Hematopoietic multipotent progenitor cell treated with erythropoietin and hydrocortisone succinate and interleukin-3 and kit ligand, for 4 days (in vitro differentiated cells): Measurements from ENCODE around the gene ENGASE.

Source experiments
- DNase-seq: peaks from one replicate; pipeline ENCODE4 v3.0.0-alpha.2; 2015

Gene ENGASE

GRCh38 chr17:79039886-79040285 is 34.7 kb upstream of the ENGASE start:
- no peak for DNase-seq

GRCh38 chr17:79041041-79041570 is 33.5 kb upstream of the ENGASE start:
- no peak for DNase-seq

- no peak for DNase-seq
These were observed 32.8 kb upstream of the ENGASE start for GRCh38 chr17:79041723-79042420.

DNA sequence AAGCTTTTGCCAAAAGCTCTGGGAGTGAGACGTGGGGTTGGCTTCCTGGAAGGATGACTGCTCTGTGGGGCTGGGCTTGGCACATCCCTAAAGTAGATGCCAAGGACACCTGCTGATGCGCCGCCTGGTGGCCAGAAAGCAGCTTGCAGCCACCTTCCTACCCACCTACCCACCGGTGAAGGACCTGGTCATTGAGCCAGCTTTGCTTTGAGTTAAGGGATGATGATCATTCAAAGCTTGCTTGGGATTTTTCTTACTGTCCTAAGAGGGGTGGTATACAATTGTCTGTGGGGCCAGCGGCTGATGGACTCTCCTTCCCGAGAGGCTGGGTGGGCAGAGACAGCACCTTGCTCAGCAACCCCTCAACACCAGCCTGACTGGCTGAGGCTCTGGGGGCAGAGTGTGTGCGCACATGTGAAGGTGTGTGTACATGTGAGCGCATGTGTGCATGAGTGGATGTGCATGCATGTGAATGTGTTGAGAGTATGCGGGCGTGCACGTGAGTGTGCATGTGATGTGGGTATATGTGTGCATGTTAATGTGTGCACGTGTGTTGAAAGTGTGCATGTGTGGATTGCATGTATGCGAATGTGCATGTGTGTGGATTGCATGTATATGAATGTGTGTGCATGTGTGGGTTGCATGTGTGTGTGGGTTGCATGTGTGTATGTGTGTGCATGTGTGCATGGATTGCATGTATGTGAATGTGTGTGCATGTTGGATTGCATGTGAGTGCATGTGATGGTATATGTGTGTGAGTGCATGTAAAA is 32.0 kb upstream of the ENGASE start:
- peak; percentile 73 for DNase-seq

DNA sequence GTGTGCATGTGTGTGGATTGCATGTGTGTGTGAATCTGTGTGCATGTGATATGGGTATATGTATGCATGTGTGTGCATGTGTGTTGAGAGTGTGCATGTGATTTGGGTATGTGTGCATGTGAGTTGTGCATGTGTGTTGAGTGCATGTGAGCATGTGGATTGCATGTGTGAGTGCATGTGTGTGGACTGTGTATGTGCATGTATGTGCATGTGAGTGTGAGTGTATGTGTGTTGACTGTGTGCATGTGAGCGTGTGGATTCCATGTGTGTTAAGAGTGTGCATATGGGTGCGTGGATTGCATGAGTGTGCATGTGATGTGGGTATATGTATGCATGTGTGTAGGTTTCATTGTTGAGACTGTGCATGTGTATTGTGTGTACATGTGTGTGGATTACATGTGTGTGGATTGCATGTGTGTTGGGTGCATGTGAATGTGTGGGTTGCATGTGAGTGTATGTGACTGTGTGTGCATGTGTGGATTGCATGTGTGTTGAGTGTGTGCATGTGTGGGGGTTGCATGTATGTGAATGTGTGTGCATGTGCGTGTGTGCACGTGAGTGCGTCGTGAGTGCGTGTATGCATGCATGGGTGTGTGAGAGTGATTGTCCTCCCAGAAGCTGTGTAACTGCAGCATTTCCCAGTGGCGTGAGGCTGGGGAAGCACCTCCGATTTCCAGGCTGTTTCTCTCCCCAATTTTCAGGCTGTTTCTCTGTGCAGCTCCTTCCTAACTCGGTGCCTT is 31.3 kb upstream of the ENGASE start:
- DNase-seq = no peak

DNA sequence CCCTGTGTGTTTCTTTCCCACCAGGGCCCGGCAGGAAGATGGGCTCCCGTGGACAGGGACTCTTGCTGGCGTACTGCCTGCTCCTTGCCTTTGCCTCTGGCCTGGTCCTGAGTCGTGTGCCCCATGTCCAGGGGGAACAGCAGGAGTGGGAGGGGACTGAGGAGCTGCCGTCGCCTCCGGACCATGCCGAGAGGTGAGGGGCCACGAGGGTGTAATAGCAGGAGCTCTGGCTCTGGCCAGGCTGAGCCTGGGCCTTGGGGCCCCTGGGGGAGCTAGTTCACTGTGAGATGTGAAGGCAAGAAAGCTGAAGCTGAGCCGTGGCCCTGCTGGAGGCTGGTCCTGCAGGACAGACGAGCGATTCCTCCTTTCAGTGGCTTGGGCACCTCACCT is 30.7 kb upstream of the ENGASE start:
- DNase-seq = no peak

GRCh38 chr17:79044462-79044861 is 30.2 kb upstream of the ENGASE start:
- DNase-seq = no peak

DNA sequence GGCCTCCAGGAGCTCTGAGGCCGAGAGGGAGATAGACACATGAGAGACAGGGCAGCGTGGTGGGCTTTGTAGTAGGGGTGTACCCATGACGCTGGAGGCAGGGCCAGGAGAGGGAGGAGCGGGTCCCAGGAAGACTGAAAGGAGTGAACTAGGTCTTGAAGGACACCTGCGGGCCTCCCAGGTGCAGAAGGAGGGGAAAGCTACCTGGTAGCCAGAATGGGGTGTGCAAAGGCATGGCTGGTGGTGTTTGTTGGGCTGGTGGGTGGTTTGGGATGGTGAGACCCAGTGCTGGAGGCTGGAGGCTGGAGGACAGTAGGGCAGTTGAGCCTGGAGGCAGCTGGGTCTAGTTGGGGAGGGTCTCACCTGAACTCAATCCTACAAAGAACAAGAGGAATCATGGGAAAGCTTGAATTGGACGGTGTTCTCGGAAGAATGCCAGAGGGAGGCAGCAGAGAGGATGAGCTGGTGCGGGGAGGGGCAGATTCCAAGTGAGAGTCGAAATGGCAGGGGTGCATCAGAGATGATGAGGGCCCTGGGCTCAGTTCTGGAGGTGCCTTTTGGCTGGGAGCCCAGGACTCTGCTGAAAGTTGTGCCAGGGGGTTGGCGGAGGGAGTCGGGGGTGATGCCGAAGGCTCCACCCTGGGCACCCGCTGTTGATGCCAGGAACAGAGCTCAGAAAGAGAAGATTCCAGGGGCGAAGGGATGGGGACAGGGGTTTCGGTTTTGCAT is 29.5 kb upstream of the ENGASE start:
- DNase-seq = no peak

- peak; percentile 81 for DNase-seq
These were observed 28.8 kb upstream of the ENGASE start for GRCh38 chr17:79045842-79046196.

DNA sequence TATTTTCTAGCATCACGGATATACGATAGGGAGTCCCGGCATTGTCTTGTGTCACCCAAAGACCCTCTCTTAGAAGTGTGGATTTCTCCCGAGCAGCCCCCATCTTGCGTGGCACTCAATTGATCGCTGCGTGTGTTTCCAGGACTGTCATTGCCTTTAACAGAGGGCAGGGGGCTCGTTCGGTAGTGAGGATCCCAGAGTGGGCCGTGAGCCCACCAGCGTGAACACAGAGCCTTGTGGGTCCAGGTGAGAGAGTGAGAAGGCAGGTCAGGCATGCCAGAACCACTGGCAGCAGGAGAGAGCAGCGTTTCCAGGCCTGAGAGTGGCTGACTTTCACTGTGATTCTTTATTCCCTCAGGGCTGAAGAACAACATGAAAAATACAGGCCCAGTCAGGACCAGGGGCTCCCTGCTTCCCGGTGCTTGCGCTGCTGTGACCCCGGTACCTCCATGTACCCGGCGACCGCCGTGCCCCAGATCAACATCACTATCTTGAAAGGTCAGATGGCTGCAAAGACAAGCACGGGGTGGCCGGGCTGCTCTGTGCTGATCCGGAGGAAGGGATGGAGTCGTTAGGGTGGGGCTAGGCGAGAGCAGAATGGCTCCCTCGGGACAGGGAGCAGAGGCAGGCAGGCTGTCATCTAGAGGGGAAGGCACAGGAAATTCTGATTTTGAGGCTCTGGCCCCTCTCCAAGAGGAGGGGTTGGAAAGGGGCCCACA is 28.3 kb upstream of the ENGASE start:
- DNase-seq = no peak

GRCh38 chr17:79046916-79047280 is 27.7 kb upstream of the ENGASE start:
- DNase-seq = no peak

DNA sequence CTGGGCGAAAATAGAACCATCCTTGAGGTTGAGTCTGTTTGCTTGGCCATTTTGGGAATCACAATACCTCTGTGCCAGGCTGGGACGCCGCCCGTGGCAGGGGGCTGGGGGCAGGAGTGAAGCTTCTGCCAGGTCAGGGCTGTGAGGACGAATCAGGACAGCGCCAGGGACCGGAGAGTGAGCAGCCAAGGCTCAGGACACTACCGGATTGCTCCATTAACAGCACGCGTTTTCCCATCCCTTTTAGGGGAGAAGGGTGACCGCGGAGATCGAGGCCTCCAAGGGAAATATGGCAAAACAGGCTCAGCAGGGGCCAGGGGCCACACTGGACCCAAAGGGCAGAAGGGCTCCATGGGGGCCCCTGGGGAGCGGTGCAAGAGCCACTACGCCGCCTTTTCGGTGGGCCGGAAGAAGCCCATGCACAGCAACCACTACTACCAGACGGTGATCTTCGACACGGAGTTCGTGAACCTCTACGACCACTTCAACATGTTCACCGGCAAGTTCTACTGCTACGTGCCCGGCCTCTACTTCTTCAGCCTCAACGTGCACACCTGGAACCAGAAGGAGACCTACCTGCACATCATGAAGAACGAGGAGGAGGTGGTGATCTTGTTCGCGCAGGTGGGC is 27.2 kb upstream of the ENGASE start:
- DNase-seq = no peak

DNA sequence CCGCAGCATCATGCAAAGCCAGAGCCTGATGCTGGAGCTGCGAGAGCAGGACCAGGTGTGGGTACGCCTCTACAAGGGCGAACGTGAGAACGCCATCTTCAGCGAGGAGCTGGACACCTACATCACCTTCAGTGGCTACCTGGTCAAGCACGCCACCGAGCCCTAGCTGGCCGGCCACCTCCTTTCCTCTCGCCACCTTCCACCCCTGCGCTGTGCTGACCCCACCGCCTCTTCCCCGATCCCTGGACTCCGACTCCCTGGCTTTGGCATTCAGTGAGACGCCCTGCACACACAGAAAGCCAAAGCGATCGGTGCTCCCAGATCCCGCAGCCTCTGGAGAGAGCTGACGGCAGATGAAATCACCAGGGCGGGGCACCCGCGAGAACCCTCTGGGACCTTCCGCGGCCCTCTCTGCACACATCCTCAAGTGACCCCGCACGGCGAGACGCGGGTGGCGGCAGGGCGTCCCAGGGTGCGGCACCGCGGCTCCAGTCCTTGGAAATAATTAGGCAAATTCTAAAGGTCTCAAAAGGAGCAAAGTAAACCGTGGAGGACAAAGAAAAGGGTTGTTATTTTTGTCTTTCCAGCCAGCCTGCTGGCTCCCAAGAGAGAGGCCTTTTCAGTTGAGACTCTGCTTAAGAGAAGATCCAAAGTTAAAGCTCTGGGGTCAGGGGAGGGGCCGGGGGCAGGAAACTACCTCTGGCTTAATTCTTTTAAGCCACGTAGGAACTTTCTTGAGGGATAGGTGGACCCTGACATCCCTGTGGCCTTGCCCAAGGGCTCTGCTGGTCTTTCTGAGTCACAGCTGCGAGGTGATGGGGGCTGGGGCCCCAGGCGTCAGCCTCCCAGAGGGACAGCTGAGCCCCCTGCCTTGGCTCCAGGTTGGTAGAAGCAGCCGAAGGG is 26.4 kb upstream of the ENGASE start:
- DNase-seq = no peak

GRCh38 chr17:79048826-79049755 is 25.5 kb upstream of the ENGASE start:
- no peak for DNase-seq

DNA sequence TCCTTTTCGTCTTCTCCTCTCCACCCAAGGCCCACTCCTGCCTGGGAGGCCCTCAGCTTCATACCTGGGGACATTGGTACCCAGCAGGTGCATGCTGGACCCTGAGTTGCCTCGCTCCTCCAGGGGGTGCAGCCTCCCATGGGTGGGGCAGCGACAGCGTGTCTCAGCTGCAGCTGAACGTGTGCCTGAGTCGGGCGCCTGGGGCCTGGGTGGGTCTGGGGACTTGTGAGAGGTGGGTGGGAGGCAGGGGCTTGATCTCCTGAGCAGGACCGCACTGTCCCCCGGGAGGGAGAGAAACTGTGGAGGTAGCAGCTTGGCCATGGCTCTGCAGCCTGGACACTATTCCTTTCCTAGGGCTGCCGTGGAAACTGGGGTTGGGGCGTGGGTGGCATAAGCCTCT is 24.8 kb upstream of the ENGASE start:
- DNase-seq = no peak

DNA sequence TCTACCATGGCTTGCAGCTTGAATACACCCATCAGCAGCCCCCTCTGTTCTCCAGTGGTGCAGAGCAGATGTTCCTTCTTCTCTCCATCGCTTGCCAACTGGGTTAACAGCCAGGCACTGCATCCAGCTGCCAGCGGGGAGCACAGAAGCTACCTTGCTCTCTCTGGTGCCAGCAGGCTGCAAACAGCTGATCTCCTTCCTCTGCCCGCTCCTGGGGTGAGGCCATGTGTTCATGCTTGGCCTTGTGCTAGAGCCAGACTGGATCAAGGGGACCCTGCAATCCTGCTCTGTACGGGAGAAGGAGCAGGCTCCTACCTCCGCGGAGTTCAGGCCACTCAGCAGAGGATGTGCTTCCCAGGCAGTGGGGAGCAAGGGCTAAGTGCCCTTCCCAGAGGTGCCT is 24.1 kb upstream of the ENGASE start:
- no peak for DNase-seq

GRCh38 chr17:79051306-79051705 is 23.3 kb upstream of the ENGASE start:
- no peak for DNase-seq

GRCh38 chr17:79052131-79052530 is 22.5 kb upstream of the ENGASE start:
- DNase-seq = no peak

GRCh38 chr17:79053251-79053925 is 21.2 kb upstream of the ENGASE start:
- no peak for DNase-seq
